Neural progenitor cell (in vitro differentiated cells): Measurements from ENCODE around the gene AUTS2. TPM values are rescaled to one million over a fixed set of nuclear protein-coding genes. Genes with fewer than 3 reads are reported as not detected.

Experiments
- DNase-seq: peaks from one replicate; pipeline ENCODE4 v3.0.0-alpha.2; 2016; ENCODE audit warnings: low spot score
- H2AFZ ChIP-seq: fragments of 200-600 bp; sonication (generic); replicated peaks from 2 replicates; pipeline ENCODE4 v1.6.1; 2016; ENCODE audit warnings: antibody characterized with exemption
- H3F3A ChIP-seq: fragments of 200-600 bp; sonication (generic); 2 replicates; pipeline ENCODE4 v1.6.1; 2016; ENCODE audit warnings: antibody characterized with exemption, low read depth
- H3K27ac ChIP-seq: fragments of 200-600 bp; sonication (generic); 2 replicates; pipeline ENCODE4 v1.5.1; 2016; ENCODE audit warnings: mild to moderate bottlenecking
- H3K27me3 ChIP-seq: fragments of 200-600 bp; sonication (generic); 2 replicates; pipeline ENCODE4 v1.6.1; 2016; ENCODE audit warnings: mild to moderate bottlenecking, moderate library complexity
- H3K36me3 ChIP-seq: fragments of 200-600 bp; sonication (generic); 2 replicates; pipeline ENCODE4 v1.5.1; 2016
- H3K4me1 ChIP-seq: fragments of 200-600 bp; sonication (generic); 2 replicates; pipeline ENCODE4 v1.6.1; 2016; ENCODE audit warnings: mixed run types
- H3K4me2 ChIP-seq: fragments of 200-600 bp; sonication (generic); 2 replicates; pipeline ENCODE4 v1.6.1; 2016
- H3K4me3 ChIP-seq: fragments of 200-600 bp; sonication (generic); 2 replicates; pipeline ENCODE4 v1.5.1; 2016
- H3K79me2 ChIP-seq: fragments of 200-600 bp; sonication (generic); 2 replicates; pipeline ENCODE4 v1.6.1; 2016; ENCODE audit warnings: low read depth
- H3K9ac ChIP-seq: fragments of 200-600 bp; sonication (generic); 2 replicates; pipeline ENCODE4 v1.6.1; 2016
- H3K9me3 ChIP-seq: fragments of 200-600 bp; sonication (generic); 2 replicates; pipeline ENCODE4 v1.5.1; 2016; ENCODE audit warnings: low read depth
- H4K20me1 ChIP-seq: fragments of 200-600 bp; sonication (generic); 2 replicates; pipeline ENCODE4 v1.6.1; 2016; ENCODE audit warnings: low read depth
- H3K27ac Mint-ChIP-seq: 3 replicates; pipeline ENCODE4 v1.8.0; 2021; ENCODE audit warnings: mixed read lengths
- H3K27me3 Mint-ChIP-seq: 2 replicates; pipeline ENCODE4 v1.8.0; 2022; ENCODE audit warnings: low read depth, mild to moderate bottlenecking, inconsistent platforms, moderate library complexity, mixed read lengths; ENCODE audit not compliant: insufficient read depth
- H3K36me3 Mint-ChIP-seq: 3 replicates; pipeline ENCODE4 v1.8.0; 2021; ENCODE audit warnings: mixed read lengths
- H3K4me1 Mint-ChIP-seq: 3 replicates; pipeline ENCODE4 v1.8.0; 2021; ENCODE audit warnings: mixed read lengths
- H3K4me3 Mint-ChIP-seq: 3 replicates; pipeline ENCODE4 v1.8.0; 2021; ENCODE audit warnings: mild to moderate bottlenecking, moderate library complexity, mixed read lengths
- H3K9me3 Mint-ChIP-seq: 3 replicates; pipeline ENCODE4 v1.8.0; 2020; ENCODE audit warnings: mixed read lengths
- CTCF ChIP-seq: fragments of 200-600 bp; sonication (generic); IDR thresholded peaks from 2 replicates; pipeline ENCODE4 v1.5.1; 2017; ENCODE audit warnings: antibody characterized with exemption, mild to moderate bottlenecking
- EZH2 ChIP-seq: fragments of 200-600 bp; sonication (generic); IDR thresholded peaks from 2 replicates; pipeline ENCODE4 v1.6.1; 2017; ENCODE audit warnings: antibody characterized with exemption, mild to moderate bottlenecking, moderate library complexity
- EZH2phosphoT487 ChIP-seq: fragments of 200-600 bp; sonication (generic); IDR thresholded peaks from 2 replicates; pipeline ENCODE4 v1.6.1; 2017; ENCODE audit warnings: antibody characterized with exemption
- total RNA-seq: library from RNA; depleted of rRNA; stranded (reverse); fragments of >200 nt; gene quantifications from 2 replicates; pipeline ENCODE4 v1.2.3, GENCODE V29; 2015; ENCODE audit warnings: low replicate concordance

Gene AUTS2
- total RNA-seq, 1 donor from 2014 or later = 50.0 TPM

- peak; percentile 30 for DNase-seq
- peak overlapping the region; percentile 99 for H3K27ac Mint-ChIP-seq
- Histone ChIP-seq H3K4me3 (peak overlapping the region; percentile 97), H3F3A (peaks cover 57% of the 10 kb centered on the region), H3K4me1 (peaks cover 57% of the 10 kb centered on the region), H3K36me3 (peaks cover 3% of the 10 kb centered on the region), H3K9me3 (no peaks in the 10 kb centered on the region), H3K9ac (peak overlapping the region; percentile 83), H3K79me2 (peaks cover 82% of the 10 kb centered on the region), H3K27me3 (peaks cover 13% of the 10 kb centered on the region), H2AFZ (no peak overlapping the region), H3K27ac (peak overlapping the region; percentile 73), H3K4me2 (peak overlapping the region; percentile 86), H4K20me1 (peaks cover 59% of the 10 kb centered on the region)
- peaks cover 20% of the 10 kb centered on the region for H3K27me3 Mint-ChIP-seq
- TF ChIP-seq EZH2phosphoT487 (no peak), CTCF (no peak), EZH2 (no peak)
- H3K9me3 Mint-ChIP-seq = no peaks in the 10 kb centered on the region
- H3K4me1 Mint-ChIP-seq = peaks cover 11% of the 10 kb centered on the region
- peak overlapping the region; percentile 98 for H3K4me3 Mint-ChIP-seq
- peaks cover 2% of the 10 kb centered on the region for H3K36me3 Mint-ChIP-seq
Measured at GRCh38 chr7:70696201-70696754, 1098.0 kb downstream of the AUTS2 start.

GRCh38 chr7:70698219-70698832 lies 1100.1 kb downstream of the AUTS2 start:
- H3K4me3 Mint-ChIP-seq = peak overlapping the region; percentile 98
- H3K4me3 ChIP-seq = peak overlapping the region; percentile 97
- DNase-seq = peak; percentile 73
- no peak overlapping the region for H2AFZ ChIP-seq
- H3K9me3 ChIP-seq = no peaks in the 10 kb centered on the region
- peaks cover 60% of the 10 kb centered on the region for H3F3A ChIP-seq
- peaks cover 66% of the 10 kb centered on the region for H3K4me1 ChIP-seq
- TF ChIP-seq CTCF (peak; percentile 99), EZH2phosphoT487 (no peak)
- peaks cover 3% of the 10 kb centered on the region for H3K36me3 ChIP-seq
- H3K4me1 Mint-ChIP-seq = peaks cover 5% of the 10 kb centered on the region
- H3K79me2 ChIP-seq = peaks cover 96% of the 10 kb centered on the region
- no peaks in the 10 kb centered on the region for H3K9me3 Mint-ChIP-seq
- H3K27ac ChIP-seq = no peak overlapping the region
- peaks cover 3% of the 10 kb centered on the region for H3K27me3 ChIP-seq
- H3K27ac Mint-ChIP-seq = no peak overlapping the region
- peaks cover 6% of the 10 kb centered on the region for H3K27me3 Mint-ChIP-seq
- H3K36me3 Mint-ChIP-seq = peaks cover 8% of the 10 kb centered on the region
- H3K9ac ChIP-seq = no peak overlapping the region
- H3K4me2 ChIP-seq = peak overlapping the region; percentile 86
- H4K20me1 ChIP-seq = peaks cover 79% of the 10 kb centered on the region

GRCh38 chr7:70699271-70699670 lies 1101.0 kb downstream of the AUTS2 start:
- no peak for TF ChIP-seq EZH2phosphoT487
- no peak for TF ChIP-seq EZH2
- TF ChIP-seq CTCF = no peak
- H3K4me1 ChIP-seq = peaks cover 74% of the 10 kb centered on the region
- H2AFZ ChIP-seq = no peak overlapping the region
- H3K4me1 Mint-ChIP-seq = peaks cover 11% of the 10 kb centered on the region
- H3K27ac Mint-ChIP-seq = no peak overlapping the region
- H3K4me3 Mint-ChIP-seq = no peak overlapping the region
- peak overlapping the region; percentile 86 for H3K4me2 ChIP-seq
- peak; percentile 26 for DNase-seq
- peaks cover 98% of the 10 kb centered on the region for H3K79me2 ChIP-seq
- H3K27me3 ChIP-seq = no peaks in the 10 kb centered on the region
- no peaks in the 10 kb centered on the region for H3K9me3 Mint-ChIP-seq
- no peak overlapping the region for H3K9ac ChIP-seq
- H3K27me3 Mint-ChIP-seq = peaks cover 8% of the 10 kb centered on the region
- H3K4me3 ChIP-seq = peak overlapping the region; percentile 97
- peaks cover 89% of the 10 kb centered on the region for H4K20me1 ChIP-seq
- peaks cover 3% of the 10 kb centered on the region for H3K36me3 ChIP-seq
- peaks cover 61% of the 10 kb centered on the region for H3F3A ChIP-seq
- H3K9me3 ChIP-seq = no peaks in the 10 kb centered on the region
- H3K36me3 Mint-ChIP-seq = peaks cover 16% of the 10 kb centered on the region
- H3K27ac ChIP-seq = peak overlapping the region; percentile 82
